ENCODE measurements around the gene SLC13A4. TPM values are rescaled to one million over a fixed set of nuclear protein-coding genes. Genes with fewer than 3 reads are reported as not detected.

SLC13A4 gene
- total RNA-seq, 1 donor from 2014 or later, result not detected

GRCh38 chr7:135666156-135666555 lies 61.8 kb downstream of the SLC13A4 start:
- H3K9me3 Mint-ChIP-seq (ENCODE audit: unreplicated experiment), result no peaks in the 10 kb centered on the region
- H3K27ac Mint-ChIP-seq (ENCODE audit: unreplicated experiment), result no peak overlapping the region
- H3K4me3 Mint-ChIP-seq (ENCODE audit: unreplicated experiment), result no peak overlapping the region
- H3K4me1 Mint-ChIP-seq (ENCODE audit: unreplicated experiment), result peaks cover 14% of the 10 kb centered on the region
- H3K36me3 Mint-ChIP-seq (ENCODE audit: low read depth, unreplicated experiment), result peaks cover 10% of the 10 kb centered on the region
- no peak for DNase-seq (ENCODE audit: low spot score)
- H3K27me3 Mint-ChIP-seq (ENCODE audit: unreplicated experiment), result peaks cover 8% of the 10 kb centered on the region
- no peak for TF ChIP-seq CTCF (IDR thresholded peaks at IDR 0.05; ENCODE audit: unreplicated experiment)

GRCh38 chr7:135665042-135665441 lies 62.9 kb downstream of the SLC13A4 start:
- no peaks in the 10 kb centered on the region for H3K9me3 Mint-ChIP-seq (ENCODE audit: unreplicated experiment)
- no peak for TF ChIP-seq CTCF (IDR thresholded peaks at IDR 0.05; ENCODE audit: unreplicated experiment)
- peaks cover 8% of the 10 kb centered on the region for H3K27me3 Mint-ChIP-seq (ENCODE audit: unreplicated experiment)
- no peak overlapping the region for H3K27ac Mint-ChIP-seq (ENCODE audit: unreplicated experiment)
- H3K4me3 Mint-ChIP-seq (ENCODE audit: unreplicated experiment), result no peak overlapping the region
- peaks cover 10% of the 10 kb centered on the region for H3K36me3 Mint-ChIP-seq (ENCODE audit: low read depth, unreplicated experiment)
- peaks cover 21% of the 10 kb centered on the region for H3K4me1 Mint-ChIP-seq (ENCODE audit: unreplicated experiment)
- no peak for DNase-seq (ENCODE audit: low spot score)

GRCh38 chr7:135664046-135664589 lies 63.9 kb downstream of the SLC13A4 start:
- DNase-seq (ENCODE audit: low spot score), result no peak
- Mint-ChIP-seq H3K36me3 (ENCODE audit: low read depth, unreplicated experiment) (peaks cover 10% of the 10 kb centered on the region), H3K4me1 (ENCODE audit: unreplicated experiment) (peaks cover 29% of the 10 kb centered on the region), H3K27me3 (ENCODE audit: unreplicated experiment) (peaks cover 11% of the 10 kb centered on the region), H3K27ac (ENCODE audit: unreplicated experiment) (no peak overlapping the region), H3K4me3 (ENCODE audit: unreplicated experiment) (peak overlapping the region; percentile 56), H3K9me3 (ENCODE audit: unreplicated experiment) (no peaks in the 10 kb centered on the region)
- TF ChIP-seq CTCF (IDR thresholded peaks at IDR 0.05; ENCODE audit: unreplicated experiment), result no peak

GRCh38 chr7:135662373-135663114 lies 65.4 kb downstream of the SLC13A4 start, which contains the start of gene STMP1:
STMP1 (plus strand) TSS chr7:135662514.
- Mint-ChIP-seq H3K36me3 (ENCODE audit: low read depth, unreplicated experiment) (peaks cover 4% of the 10 kb centered on the region), H3K4me3 (ENCODE audit: unreplicated experiment) (peak within 1 kb of the TSS; percentile 99), H3K4me1 (ENCODE audit: unreplicated experiment) (peaks cover 39% of the 10 kb centered on the region), H3K9me3 (ENCODE audit: unreplicated experiment) (no peaks in the 10 kb centered on the region), H3K27ac (ENCODE audit: unreplicated experiment) (peak within 1 kb of the TSS; percentile 96), H3K27me3 (ENCODE audit: unreplicated experiment) (peaks cover 13% of the 10 kb centered on the region)
- peak; percentile 85 for TF ChIP-seq CTCF (IDR thresholded peaks at IDR 0.05; ENCODE audit: unreplicated experiment)
- DNase-seq (ENCODE audit: low spot score), result peak; percentile 99

- no peak for TF ChIP-seq CTCF (IDR thresholded peaks at IDR 0.05; ENCODE audit: unreplicated experiment)
- no peaks in the 10 kb centered on the region for H3K9me3 Mint-ChIP-seq (ENCODE audit: unreplicated experiment)
- DNase-seq (ENCODE audit: low spot score), result no peak
- peaks cover 4% of the 10 kb centered on the region for H3K36me3 Mint-ChIP-seq (ENCODE audit: low read depth, unreplicated experiment)
- H3K27me3 Mint-ChIP-seq (ENCODE audit: unreplicated experiment), result peaks cover 14% of the 10 kb centered on the region
- H3K27ac Mint-ChIP-seq (ENCODE audit: unreplicated experiment), result peak overlapping the region; percentile 74
- H3K4me3 Mint-ChIP-seq (ENCODE audit: unreplicated experiment), result peak overlapping the region; percentile 91
- peaks cover 40% of the 10 kb centered on the region for H3K4me1 Mint-ChIP-seq (ENCODE audit: unreplicated experiment)
Measured at GRCh38 chr7:135662123-135662372, 65.9 kb downstream of the SLC13A4 start.
